Small intestine (tissue), 7 donors: ENCODE results near the gene CCDC66. TPM values are rescaled to one million over a fixed set of nuclear protein-coding genes. Genes with fewer than 3 reads are reported as not detected.
"Not testable (repeated sequence)": the region's sequence is repeated elsewhere in the genome, so short reads cannot be mapped to it uniquely, and the experiment has no call there.

ENCODE experiments used
- DNase-seq, 2 donors: peaks; one replicate each; pipeline versions ENCODE4 v3.0.0 to v3.0.0-alpha.2; 2013
- FAIRE-seq: peaks from 2 replicates; lab custom pipeline; 2012; peaks lifted over from hg19 to GRCh38; lab: Jason Lieb, UNC
- H3K27ac ChIP-seq, 3 donors: one replicate each; pipeline ENCODE4 v1.5.1; 2013; ENCODE audit warnings: low read length in 2 of 3, mild to moderate bottlenecking in 2 of 3, control low read depth in 1 of 3, inconsistent platforms in 1 of 3, low read depth in 1 of 3, moderate library complexity in 1 of 3
- H3K27me3 ChIP-seq, 3 donors: one replicate each; pipeline ENCODE4 v1.6.1; 2013; ENCODE audit warnings: low read length in 3 of 3, inconsistent platforms in 1 of 3; ENCODE audit not compliant: control insufficient read depth in 3 of 3, insufficient read depth in 3 of 3
- H3K36me3 ChIP-seq, 3 donors: one replicate each; pipeline ENCODE4 v1.6.1; 2013; ENCODE audit warnings: low read length in 3 of 3, inconsistent platforms in 1 of 3, low read depth in 1 of 3, mild to moderate bottlenecking in 1 of 3, moderate library complexity in 1 of 3; ENCODE audit not compliant: control insufficient read depth in 3 of 3, insufficient read depth in 2 of 3
- H3K4me1 ChIP-seq, 3 donors: one replicate each; pipeline ENCODE4 v1.6.1; 2013; ENCODE audit warnings: low read length in 2 of 3, inconsistent platforms in 1 of 3, low read depth in 1 of 3, mild to moderate bottlenecking in 1 of 3, moderate library complexity in 1 of 3; ENCODE audit not compliant: control insufficient read depth in 3 of 3, insufficient read depth in 2 of 3
- H3K4me3 ChIP-seq, 3 donors: one replicate each; pipeline ENCODE4 v1.5.1; 2013; ENCODE audit warnings: low read length in 3 of 3, control low read depth in 1 of 3, inconsistent platforms in 1 of 3, low read depth in 1 of 3, mild to moderate bottlenecking in 1 of 3, moderate library complexity in 1 of 3
- H3K9me3 ChIP-seq, 2 donors: one replicate each; pipeline ENCODE4 v1.6.1; 2013; ENCODE audit warnings: low read depth in 1 of 2, low read length in 1 of 2; ENCODE audit not compliant: control insufficient read depth in 2 of 2, insufficient read depth in 1 of 2
- WGBS, 3 donors: extraction: QIAGEN DNeasy Blood & Tissue Kit; methylation state at CpG; one replicate each; pipeline ENCODE4 v1.1.7; 2013; 5-methylcytosine and 5-hydroxymethylcytosine counted together
- polyA plus RNA-seq, 4 donors: library from polyadenylated mRNA; stranded (reverse) in 3 of 4; unstranded in 1 of 4; fragments of 200-250 nt in 3 of 4; fragments of 120-200 nt in 1 of 4; gene quantifications; one replicate each; pipeline versions ENCODE4 v1.2.1 to v1.2.3, GENCODE V29; 2013
- donor health status: healthy with polysubstance abuse.
- donor health status: control.
- donor health status: control.
- donor health status: Bipolar disorder and iron deficiency.
- donor health status: healthy.

Gene CCDC66
- polyA plus RNA-seq, 4 donors, result 3.5 to 21.0 (median 4.8) TPM

- H3K27me3 ChIP-seq, FAIRE-seq, H3K9me3 ChIP-seq, H3K36me3 ChIP-seq, H3K27ac ChIP-seq, H3K4me1 ChIP-seq, H3K4me3 ChIP-seq, DNase-seq: not testable (repeated sequence)
- 92 to 98% (median 95%) methylated on average over 11 to 12 of the region's 12 CpGs for WGBS, 3 donors
Measured at GRCh38 chr3:56581941-56582340, 25.0 kb downstream of the CCDC66 start.

GRCh38 chr3:56584275-56584674 lies 27.3 kb downstream of the CCDC66 start:
- not testable (repeated sequence) for H3K27me3 ChIP-seq, H3K4me1 ChIP-seq, H3K4me3 ChIP-seq, H3K27ac ChIP-seq, DNase-seq, FAIRE-seq, H3K9me3 ChIP-seq, H3K36me3 ChIP-seq
- WGBS, 3 donors, result 91 to 100% (median 96%) methylated on average over 8 to 28 of the region's 28 CpGs

- Histone ChIP-seq H3K27ac (no peak overlapping the region), H3K27me3 (no peaks in the 10 kb centered on the region), H3K4me3 (no peak overlapping the region), H3K36me3 (peaks cover under 1 to 4% (median 4%) of the 10 kb centered on the region in 3 donors), H3K9me3 (no peaks in the 10 kb centered on the region), H3K4me1 (no peaks in the 10 kb centered on the region)
- no peak for DNase-seq
- no peak for FAIRE-seq
- WGBS, 3 donors, result 65 to 76% (median 68%) methylated on average over 1 of the region's 1 CpG
Measured at GRCh38 chr3:56590814-56591213, 33.8 kb downstream of the CCDC66 start.

- Histone ChIP-seq H3K27ac (no peak overlapping the region), H3K27me3 (no peaks in the 10 kb centered on the region), H3K9me3 (no peaks in the 10 kb centered on the region), H3K4me3 (no peak overlapping the region), H3K4me1 (no peaks in the 10 kb centered on the region), H3K36me3 (peaks cover 3 to 5% (median 4%) of the 10 kb centered on the region in 3 donors)
- FAIRE-seq (no peak), DNase-seq (no peak)
- 40 to 49% (median 48%) methylated on average over 2 of the region's 2 CpGs for WGBS, 3 donors
Measured at GRCh38 chr3:56591262-56591661, 34.3 kb downstream of the CCDC66 start.

GRCh38 chr3:56593455-56594158 lies 36.6 kb downstream of the CCDC66 start:
- H3K4me3 ChIP-seq, result no peak overlapping the region
- H3K27ac ChIP-seq, result peak overlapping the region in 1 of 3 donors; percentile 75
- peak; percentile 5 to 57 for DNase-seq
- no peaks in the 10 kb centered on the region for H3K4me1 ChIP-seq
- 63 to 89% (median 80%) methylated on average over 6 of the region's 6 CpGs for WGBS, 3 donors
- FAIRE-seq, result no peak
- no peaks in the 10 kb centered on the region for H3K9me3 ChIP-seq
- H3K27me3 ChIP-seq, result no peaks in the 10 kb centered on the region
- H3K36me3 ChIP-seq, result peaks cover 4 to 8% (median 5%) of the 10 kb centered on the region in 3 donors

- DNase-seq (no peak), FAIRE-seq (no peak)
- 84 to 92% (median 89%) methylated on average over 11 of the region's 11 CpGs for WGBS, 3 donors
- no peak overlapping the region for H3K27ac ChIP-seq
- H3K36me3 ChIP-seq, result peaks cover 2 to 10% (median 5%) of the 10 kb centered on the region in 3 donors
- peaks cover 0 to 4% of the 10 kb centered on the region in 2 donors for H3K9me3 ChIP-seq
- no peaks in the 10 kb centered on the region for H3K4me1 ChIP-seq
- no peak overlapping the region for H3K4me3 ChIP-seq
- no peaks in the 10 kb centered on the region for H3K27me3 ChIP-seq
Measured at GRCh38 chr3:56595975-56596840, 39.2 kb downstream of the CCDC66 start.

- FAIRE-seq, H3K4me1 ChIP-seq, H3K27me3 ChIP-seq, H3K27ac ChIP-seq, H3K4me3 ChIP-seq, H3K9me3 ChIP-seq, DNase-seq: not testable (repeated sequence)
- 42 to 90% (median 90%) methylated on average over 1 to 2 of the region's 2 CpGs for WGBS, 3 donors
- H3K36me3 ChIP-seq, result peaks cover 2 to 19% (median 2%) of the 10 kb centered on the region in 3 donors
Measured at GRCh38 chr3:56608479-56608878, 51.5 kb downstream of the CCDC66 start.

- H3K4me1 ChIP-seq, result peaks cover 0 to 5% (median 4%) of the 10 kb centered on the region in 3 donors
- WGBS, 3 donors, result 73 to 77% (median 75%) methylated on average over 6 to 7 of the region's 7 CpGs
- no peak for DNase-seq
- no peak for FAIRE-seq
- no peak overlapping the region for H3K4me3 ChIP-seq
- H3K36me3 ChIP-seq, result peaks cover 2 to 16% (median 2%) of the 10 kb centered on the region in 3 donors
- no peak overlapping the region for H3K27ac ChIP-seq
- H3K9me3 ChIP-seq, result peaks cover 0 to 7% of the 10 kb centered on the region in 2 donors
- H3K27me3 ChIP-seq, result no peaks in the 10 kb centered on the region
Measured at GRCh38 chr3:56610669-56611335, 53.8 kb downstream of the CCDC66 start.
